ENCODE data around the gene LCLAT1. TPM values are rescaled to one million over a fixed set of nuclear protein-coding genes. Genes with fewer than 3 reads are reported as not detected.

LCLAT1 gene
- total RNA-seq, 1 donor from 2014 or later, result 25.4 TPM

GRCh38 chr2:30514848-30515435 lies 67.9 kb downstream of the LCLAT1 start:
- no peak for DNase-seq (ENCODE audit: low read depth)

- no peak for DNase-seq (ENCODE audit: low read depth)
These were observed 69.1 kb downstream of the LCLAT1 start for GRCh38 chr2:30516166-30516565.

- no peak for DNase-seq (ENCODE audit: low read depth)
These were observed 72.8 kb downstream of the LCLAT1 start for GRCh38 chr2:30519796-30520195.

GRCh38 chr2:30522421-30522820 lies 75.4 kb downstream of the LCLAT1 start:
- no peak for DNase-seq (ENCODE audit: low read depth)

GRCh38 chr2:30527411-30527810 lies 80.4 kb downstream of the LCLAT1 start:
- no peak for DNase-seq (ENCODE audit: low read depth)

- DNase-seq (ENCODE audit: low read depth), result no peak
These were observed 80.8 kb downstream of the LCLAT1 start for GRCh38 chr2:30527859-30528258.

- no peak for DNase-seq (ENCODE audit: low read depth)
These were observed 83.3 kb downstream of the LCLAT1 start for GRCh38 chr2:30530346-30530745.

- no peak for DNase-seq (ENCODE audit: low read depth)
These were observed 94.6 kb downstream of the LCLAT1 start for GRCh38 chr2:30541680-30542079.

- DNase-seq (ENCODE audit: low read depth), result no peak
These were observed 98.8 kb downstream of the LCLAT1 start for GRCh38 chr2:30545875-30546274.

GRCh38 chr2:30548386-30548785 lies 101.3 kb downstream of the LCLAT1 start:
- DNase-seq (ENCODE audit: low read depth), result no peak

- DNase-seq (ENCODE audit: low read depth), result no peak
These were observed 102.0 kb downstream of the LCLAT1 start for GRCh38 chr2:30549096-30549495.

GRCh38 chr2:30559544-30560275 lies 112.7 kb downstream of the LCLAT1 start:
- DNase-seq (ENCODE audit: low read depth), result no peak

GRCh38 chr2:30561349-30561748 lies 114.3 kb downstream of the LCLAT1 start:
- DNase-seq (ENCODE audit: low read depth), result peak; percentile 78

GRCh38 chr2:30565851-30566358 lies 118.9 kb downstream of the LCLAT1 start:
- DNase-seq (ENCODE audit: low read depth), result no peak

- DNase-seq (ENCODE audit: low read depth), result no peak
These were observed 119.6 kb downstream of the LCLAT1 start for GRCh38 chr2:30566631-30567030.

GRCh38 chr2:30567317-30567716 lies 120.3 kb downstream of the LCLAT1 start:
- no peak for DNase-seq (ENCODE audit: low read depth)

GRCh38 chr2:30569946-30570345 lies 122.9 kb downstream of the LCLAT1 start:
- no peak for DNase-seq (ENCODE audit: low read depth)

- DNase-seq (ENCODE audit: low read depth), result no peak
These were observed 130.1 kb downstream of the LCLAT1 start for GRCh38 chr2:30577151-30577550.

- no peak for DNase-seq (ENCODE audit: low read depth)
These were observed 133.3 kb downstream of the LCLAT1 start for GRCh38 chr2:30580391-30580790.

- no peak for DNase-seq (ENCODE audit: low read depth)
These were observed 135.5 kb downstream of the LCLAT1 start for GRCh38 chr2:30582521-30582920.

GRCh38 chr2:30583204-30583749 lies 136.2 kb downstream of the LCLAT1 start:
- no peak for DNase-seq (ENCODE audit: low read depth)

- peak; percentile 13 for DNase-seq (ENCODE audit: low read depth)
These were observed 137.1 kb downstream of the LCLAT1 start for GRCh38 chr2:30584116-30584515.

- no peak for DNase-seq (ENCODE audit: low read depth)
These were observed 141.9 kb downstream of the LCLAT1 start for GRCh38 chr2:30588994-30589393.

Data from renal cortical epithelial cell (primary cell).